SK-N-SH treated with all-trans-retinoic acid at 6 μM for 48 hours (cell line): ENCODE data around the gene RTL10.

Experiments
- ATAC-seq: fragments of 200-7000 bp; cut with Tn5 transposase; 3 replicates; pipeline ENCODE4 v1.9.1; 2020; ENCODE audit warnings: mild to moderate bottlenecking, moderate library complexity
- ARNTL ChIP-seq: fragments of 450-650 bp; formaldehyde crosslinking; IDR thresholded peaks from 2 replicates; pipeline ENCODE4 v1.5.0; 2020; ENCODE audit warnings: low read depth, mild to moderate bottlenecking, moderate library complexity, borderline replicate concordance
- BACH2 ChIP-seq: fragments of 250-450 bp; sonication (Bioruptor Pico); IDR thresholded peaks from 2 replicates; pipeline ENCODE4 v1.9.0; 2021; ENCODE audit warnings: mild to moderate bottlenecking, borderline replicate concordance
- CREB5 ChIP-seq: fragments of 250-450 bp; sonication (Bioruptor Pico); IDR thresholded peaks from 2 replicates; pipeline ENCODE4 v1.5.1; 2020; ENCODE audit warnings: low read depth, mild to moderate bottlenecking, moderate library complexity
- CSDC2 ChIP-seq: fragments of 250-450 bp; sonication (Bioruptor Pico); IDR thresholded peaks from 2 replicates; pipeline ENCODE4 v1.5.0; 2020; ENCODE audit warnings: mild to moderate bottlenecking, moderate library complexity
- ESRRG ChIP-seq: fragments of 250-450 bp; sonication (Bioruptor Pico); IDR thresholded peaks from 2 replicates; pipeline ENCODE4 v1.6.1; 2021; ENCODE audit warnings: mild to moderate bottlenecking
- GLIS3 ChIP-seq: fragments of 250-450 bp; sonication (Bioruptor Pico); IDR thresholded peaks from 2 replicates; pipeline ENCODE4 v1.5.0; 2020; ENCODE audit warnings: mild to moderate bottlenecking, moderate library complexity
- ISL1 ChIP-seq: fragments of 250-450 bp; sonication (Bioruptor Pico); IDR thresholded peaks from 2 replicates; pipeline ENCODE4 v2.1.2; 2022; ENCODE audit warnings: mild to moderate bottlenecking, moderate library complexity
- OSR1 ChIP-seq: fragments of 250-450 bp; sonication (Bioruptor Pico); IDR thresholded peaks from 2 replicates; pipeline ENCODE4 v1.8.0; 2022; ENCODE audit warnings: moderate library complexity, mild to moderate bottlenecking, inconsistent platforms
- PPARA ChIP-seq: fragments of 250-450 bp; sonication (Bioruptor Pico); IDR thresholded peaks from 2 replicates; pipeline ENCODE4 v1.5.0; 2020; ENCODE audit warnings: mild to moderate bottlenecking, borderline replicate concordance
- RARB ChIP-seq: fragments of 250-450 bp; sonication (Bioruptor Pico); IDR thresholded peaks from 2 replicates; pipeline ENCODE4 v1.8.0; 2021; ENCODE audit warnings: mild to moderate bottlenecking, moderate library complexity
- SNAI2 ChIP-seq: fragments of 250-450 bp; sonication (Bioruptor Pico); IDR thresholded peaks from 2 replicates; pipeline ENCODE4 v1.5.0; 2020; ENCODE audit warnings: mild to moderate bottlenecking, moderate library complexity
- TOX ChIP-seq: fragments of 250-450 bp; sonication (Bioruptor Pico); IDR thresholded peaks from 2 replicates; pipeline ENCODE4 v1.8.0; 2021; ENCODE audit warnings: mild to moderate bottlenecking, moderate library complexity, borderline replicate concordance
- ZFP3 ChIP-seq: fragments of 250-450 bp; sonication (Bioruptor Pico); IDR thresholded peaks from 2 replicates; pipeline ENCODE4 v1.5.0; 2020; ENCODE audit warnings: mild to moderate bottlenecking, moderate library complexity
- ZFP30 ChIP-seq: fragments of 450-650 bp; formaldehyde crosslinking; IDR thresholded peaks from 2 replicates; pipeline ENCODE4 v1.5.0; 2022; ENCODE audit warnings: mild to moderate bottlenecking, moderate library complexity
- ZNF565 ChIP-seq: fragments of 450-650 bp; formaldehyde crosslinking; conservative IDR thresholded peaks from 2 replicates; pipeline ENCODE4 v1.5.0; 2020; ENCODE audit warnings: low read depth, mild to moderate bottlenecking, moderate library complexity
- ZNF8 ChIP-seq: fragments of 450-650 bp; formaldehyde crosslinking; IDR thresholded peaks from 2 replicates; pipeline ENCODE4 v1.5.0; 2020; ENCODE audit warnings: mild to moderate bottlenecking, moderate library complexity
- TF ChIP-seq, protein P1 (sequence below): fragments of 250-450 bp; sonication (Bioruptor Pico); IDR thresholded peaks from 2 replicates; pipeline ENCODE4 v1.5.1; 2021; ENCODE audit warnings: mild to moderate bottlenecking, moderate library complexity
- TF ChIP-seq, protein P2 (sequence below): fragments of 250-450 bp; sonication (Bioruptor Pico); IDR thresholded peaks from 2 replicates; pipeline ENCODE4 v1.8.0; 2020; ENCODE audit warnings: mild to moderate bottlenecking, moderate library complexity, borderline replicate concordance
- TF ChIP-seq, protein P3 (sequence below): fragments of 250-450 bp; sonication (Bioruptor Pico); IDR thresholded peaks from 2 replicates; pipeline ENCODE4 v1.8.0; 2021; ENCODE audit warnings: low read depth, mild to moderate bottlenecking, moderate library complexity, borderline replicate concordance

Gene RTL10

DNA sequence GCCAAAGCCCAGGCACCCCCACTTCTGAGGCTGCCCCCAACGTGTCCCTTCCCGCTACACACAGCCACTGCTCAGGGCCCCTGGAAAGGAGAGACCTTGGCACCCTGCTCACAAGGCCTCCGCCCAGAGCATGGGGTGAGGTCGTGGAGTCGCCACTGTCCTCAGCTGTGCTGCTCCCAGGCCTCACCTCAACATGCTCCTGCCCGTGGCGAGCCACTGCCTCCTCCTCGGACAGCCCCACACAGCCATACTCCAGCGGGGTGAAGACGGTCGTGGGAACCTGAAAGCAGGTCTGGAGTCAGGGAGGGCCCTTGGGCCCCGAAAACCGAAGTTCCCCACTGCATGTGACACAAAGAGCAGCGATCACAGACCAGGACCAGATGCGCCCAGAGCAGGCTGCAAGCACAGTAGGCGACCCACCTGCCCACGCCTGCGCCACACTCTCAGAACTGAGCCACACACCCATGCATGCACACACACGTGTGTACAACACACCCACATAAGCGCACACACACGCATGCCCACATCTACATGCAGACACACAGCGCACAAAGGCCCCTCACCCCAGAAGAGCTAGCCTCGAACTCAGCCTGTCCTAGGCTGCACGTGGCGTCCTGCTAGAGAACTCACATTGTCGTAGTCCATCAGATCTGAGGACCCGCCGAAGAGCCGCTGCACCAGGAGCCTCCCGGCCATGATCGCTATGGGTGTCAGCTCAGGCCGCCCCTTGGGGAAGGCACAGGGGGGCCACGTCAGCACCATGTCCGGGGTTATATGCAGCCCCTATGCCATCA lies 25.5 kb upstream of the RTL10 start:
- ATAC-seq = no peak
- no peak for TF ChIP-seq ARNTL (CRISPR knock-in tag)

DNA sequence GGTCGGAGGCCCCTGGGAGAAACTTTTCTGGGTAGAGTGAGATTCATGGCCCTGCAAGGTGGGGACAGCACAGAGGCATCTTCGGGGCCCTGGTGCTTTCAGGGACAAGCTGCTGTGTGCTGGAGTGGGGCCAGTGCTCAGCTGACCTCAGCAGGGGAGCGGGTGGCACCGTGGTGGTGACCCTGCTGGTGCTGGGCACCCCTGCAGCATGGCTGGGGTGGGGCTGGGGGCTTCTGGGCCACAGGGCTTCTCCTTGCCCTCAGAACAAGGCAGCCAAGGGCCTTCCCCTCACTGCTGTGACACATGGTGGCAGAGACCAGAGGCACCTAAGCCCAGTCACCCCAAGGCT lies 24.9 kb upstream of the RTL10 start:
- ATAC-seq = no peak
- TF ChIP-seq ZFP3 (CRISPR knock-in tag) (no peak), GLIS3 (CRISPR knock-in tag) (no peak), BACH2 (CRISPR knock-in tag) (no peak), SNAI2 (CRISPR knock-in tag) (no peak), RARB (CRISPR knock-in tag) (no peak), OSR1 (no peak), CSDC2 (no peak), ZNF8 (CRISPR knock-in tag) (no peak), TOX (CRISPR knock-in tag) (no peak), ISL1 (no peak), ESRRG (CRISPR knock-in tag) (no peak), CREB5 (no peak)
- TF ChIP-seq, protein P1, sequence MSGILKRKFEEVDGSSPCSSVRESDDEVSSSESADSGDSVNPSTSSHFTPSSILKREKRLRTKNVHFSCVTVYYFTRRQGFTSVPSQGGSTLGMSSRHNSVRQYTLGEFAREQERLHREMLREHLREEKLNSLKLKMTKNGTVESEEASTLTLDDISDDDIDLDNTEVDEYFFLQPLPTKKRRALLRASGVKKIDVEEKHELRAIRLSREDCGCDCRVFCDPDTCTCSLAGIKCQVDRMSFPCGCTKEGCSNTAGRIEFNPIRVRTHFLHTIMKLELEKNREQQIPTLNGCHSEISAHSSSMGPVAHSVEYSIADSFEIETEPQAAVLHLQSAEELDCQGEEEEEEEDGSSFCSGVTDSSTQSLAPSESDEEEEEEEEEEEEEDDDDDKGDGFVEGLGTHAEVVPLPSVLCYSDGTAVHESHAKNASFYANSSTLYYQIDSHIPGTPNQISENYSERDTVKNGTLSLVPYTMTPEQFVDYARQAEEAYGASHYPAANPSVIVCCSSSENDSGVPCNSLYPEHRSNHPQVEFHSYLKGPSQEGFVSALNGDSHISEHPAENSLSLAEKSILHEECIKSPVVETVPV (CRISPR knock-in tag) = no peak
- TF ChIP-seq, protein P2, sequence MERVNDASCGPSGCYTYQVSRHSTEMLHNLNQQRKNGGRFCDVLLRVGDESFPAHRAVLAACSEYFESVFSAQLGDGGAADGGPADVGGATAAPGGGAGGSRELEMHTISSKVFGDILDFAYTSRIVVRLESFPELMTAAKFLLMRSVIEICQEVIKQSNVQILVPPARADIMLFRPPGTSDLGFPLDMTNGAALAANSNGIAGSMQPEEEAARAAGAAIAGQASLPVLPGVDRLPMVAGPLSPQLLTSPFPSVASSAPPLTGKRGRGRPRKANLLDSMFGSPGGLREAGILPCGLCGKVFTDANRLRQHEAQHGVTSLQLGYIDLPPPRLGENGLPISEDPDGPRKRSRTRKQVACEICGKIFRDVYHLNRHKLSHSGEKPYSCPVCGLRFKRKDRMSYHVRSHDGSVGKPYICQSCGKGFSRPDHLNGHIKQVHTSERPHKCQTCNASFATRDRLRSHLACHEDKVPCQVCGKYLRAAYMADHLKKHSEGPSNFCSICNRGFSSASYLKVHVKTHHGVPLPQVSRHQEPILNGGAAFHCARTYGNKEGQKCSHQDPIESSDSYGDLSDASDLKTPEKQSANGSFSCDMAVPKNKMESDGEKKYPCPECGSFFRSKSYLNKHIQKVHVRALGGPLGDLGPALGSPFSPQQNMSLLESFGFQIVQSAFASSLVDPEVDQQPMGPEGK (CRISPR knock-in tag) = no peak
- TF ChIP-seq, protein P3, sequence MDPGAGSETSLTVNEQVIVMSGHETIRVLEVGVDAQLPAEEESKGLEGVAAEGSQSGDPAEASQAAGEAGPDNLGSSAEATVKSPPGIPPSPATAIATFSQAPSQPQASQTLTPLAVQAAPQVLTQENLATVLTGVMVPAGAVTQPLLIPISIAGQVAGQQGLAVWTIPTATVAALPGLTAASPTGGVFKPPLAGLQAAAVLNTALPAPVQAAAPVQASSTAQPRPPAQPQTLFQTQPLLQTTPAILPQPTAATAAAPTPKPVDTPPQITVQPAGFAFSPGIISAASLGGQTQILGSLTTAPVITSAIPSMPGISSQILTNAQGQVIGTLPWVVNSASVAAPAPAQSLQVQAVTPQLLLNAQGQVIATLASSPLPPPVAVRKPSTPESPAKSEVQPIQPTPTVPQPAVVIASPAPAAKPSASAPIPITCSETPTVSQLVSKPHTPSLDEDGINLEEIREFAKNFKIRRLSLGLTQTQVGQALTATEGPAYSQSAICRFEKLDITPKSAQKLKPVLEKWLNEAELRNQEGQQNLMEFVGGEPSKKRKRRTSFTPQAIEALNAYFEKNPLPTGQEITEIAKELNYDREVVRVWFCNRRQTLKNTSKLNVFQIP = no peak

DNA sequence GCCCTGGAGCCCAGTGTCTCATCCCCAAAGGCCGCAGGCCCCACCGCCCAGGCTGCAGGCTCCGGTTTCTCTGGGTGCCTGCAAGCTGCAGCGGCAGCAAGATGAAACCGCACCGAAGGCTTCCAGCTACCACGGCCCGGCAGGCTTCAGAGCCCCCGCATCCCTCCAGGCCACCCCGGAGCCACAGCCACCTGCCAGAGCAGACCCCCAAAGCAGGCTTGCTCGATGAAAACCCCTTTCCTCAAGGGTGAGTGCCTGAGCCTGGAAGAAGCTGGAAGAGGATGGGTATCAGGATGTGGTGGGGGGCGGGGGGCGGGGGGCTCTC lies 24.5 kb upstream of the RTL10 start:
- TF ChIP-seq ISL1 = no peak
- no peak for TF ChIP-seq ZNF565 (CRISPR knock-in tag)
- TF ChIP-seq ZFP3 (CRISPR knock-in tag) = no peak
- no peak for ATAC-seq

- ATAC-seq = no peak
- TF ChIP-seq SNAI2 (CRISPR knock-in tag) (no peak), BACH2 (CRISPR knock-in tag) (no peak), GLIS3 (CRISPR knock-in tag) (no peak), OSR1 (no peak), TOX (CRISPR knock-in tag) (no peak), PPARA (CRISPR knock-in tag) (no peak), CSDC2 (no peak), ARNTL (CRISPR knock-in tag) (no peak), ESRRG (CRISPR knock-in tag) (no peak), ISL1 (no peak), ZFP30 (CRISPR knock-in tag) (no peak), ZNF8 (CRISPR knock-in tag) (no peak), ZFP3 (CRISPR knock-in tag) (no peak), RARB (CRISPR knock-in tag) (no peak)
- TF ChIP-seq, protein P1 (CRISPR knock-in tag) = no peak
- TF ChIP-seq, protein P2 (CRISPR knock-in tag) = no peak
Observed at GRCh38 chr22:19878461-19879245, 24.0 kb upstream of the RTL10 start.
